A549 (cell line): Measurements from ENCODE around the gene IP6K1. TPM values are rescaled to one million over a fixed set of nuclear protein-coding genes. Genes with fewer than 3 reads are reported as not detected.
A peak's percentile ranks its signal among the peaks of the same experiment; 100 is the strongest.

Source experiments
- ATAC-seq, 2 experiments: fragments of 200-7000 bp in 1 of 2; fragments of >200 bp in 1 of 2; cut with Nextera tagmentation in 1 of 2; cut with Tn5 transposase in 1 of 2; 3 replicates each; pipeline versions ENCODE4 v1.8.0 to v1.9.1; 2018 to 2020; ENCODE audit warnings: mild to moderate bottlenecking in 1 of 2, moderate library complexity in 1 of 2
- CTCF ChIA-PET: fragments of 300-600 bp; sonication (Branson Sonifier 250); formaldehyde crosslinking; extraction: SDS; loops from one replicate; lab custom pipeline; 2021; ENCODE audit warnings: antibody characterized with exemption, inconsistent platforms; lab: Yijun Ruan, JAX
- POLR2A ChIA-PET: fragments of 350-600 bp; formaldehyde crosslinking; extraction: SDS; loops from one replicate; lab custom pipeline; 2021; ENCODE audit warnings: antibody characterized with exemption, inconsistent platforms; lab: Yijun Ruan, JAX
- DNase-seq, 2 experiments: peaks; one replicate each; pipeline versions ENCODE4 v3.0.0 to v3.0.0-alpha.2; 2011 to 2016; ENCODE audit warnings: low read depth in 1 of 2, low spot score in 1 of 2
- FAIRE-seq: peaks from 2 replicates; lab custom pipeline; 2011; peaks lifted over from hg19 to GRCh38; lab: Jason Lieb, UNC
- H3K27ac ChIP-seq, 2 experiments: fragments of >200 bp; sonication (Bioruptor Twin); formaldehyde crosslinking; 3 replicates each; pipeline ENCODE4 v1.5.1; 2016 to 2017
- H3K4me1 ChIP-seq: fragments of >200 bp; sonication (Bioruptor Twin); formaldehyde crosslinking; 3 replicates; pipeline ENCODE4 v1.6.1; 2016
- H3K4me2 ChIP-seq: fragments of >200 bp; sonication (Bioruptor Twin); formaldehyde crosslinking; 3 replicates; pipeline ENCODE4 v1.6.1; 2016
- H3K4me3 ChIP-seq: fragments of >200 bp; sonication (Bioruptor Twin); formaldehyde crosslinking; 3 replicates; pipeline ENCODE4 v1.5.1; 2016
- H3K9me3 ChIP-seq: fragments of >200 bp; sonication (Bioruptor Twin); formaldehyde crosslinking; 3 replicates; pipeline ENCODE4 v1.6.1; 2016
- CEBPB ChIP-seq, 2 experiments: fragments of >200 bp in 1 of 2; sonication (Bioruptor Twin) in 1 of 2; formaldehyde crosslinking in 1 of 2; IDR thresholded peaks; 2 replicates each; pipeline ENCODE4 v1.6.1; 2012 to 2016
- CTCF ChIP-seq: fragments of >200 bp; sonication (Bioruptor Twin); formaldehyde crosslinking; IDR thresholded peaks from 3 replicates; pipeline ENCODE4 v1.5.1; 2016
- EHMT2 ChIP-seq: fragments of 200-600 bp; sonication (generic); IDR thresholded peaks from 2 replicates; pipeline ENCODE4 v1.6.1; 2016; ENCODE audit warnings: antibody characterized with exemption, low read depth, mild to moderate bottlenecking, moderate library complexity
- FOXS1 ChIP-seq: fragments of 250-450 bp; sonication (Bioruptor Pico); IDR thresholded peaks from 2 replicates; pipeline ENCODE4 v1.5.0; 2020; ENCODE audit warnings: mild to moderate bottlenecking, moderate library complexity
- HES2 ChIP-seq: fragments of >200 bp; sonication (Bioruptor Twin); formaldehyde crosslinking; IDR thresholded peaks from 2 replicates; pipeline ENCODE4 v1.6.1; 2016
- HMGXB4 ChIP-seq: fragments of 250-450 bp; sonication (Bioruptor Pico); IDR thresholded peaks from 2 replicates; pipeline ENCODE4 v1.5.0; 2021; ENCODE audit warnings: mild to moderate bottlenecking, moderate library complexity, borderline replicate concordance
- JUN ChIP-seq, 2 experiments: fragments of >200 bp; sonication (Bioruptor Twin); formaldehyde crosslinking; IDR thresholded peaks; 2 replicates in 1 of 2; 3 replicates in 1 of 2; pipeline ENCODE4 v1.6.1; 2016 to 2017
- MAX ChIP-seq: IDR thresholded peaks from 2 replicates; pipeline ENCODE4 v1.6.1; 2012
- MAZ ChIP-seq: fragments of 150-350 bp; IDR thresholded peaks from 2 replicates; pipeline ENCODE4 v1.6.1; 2014; ENCODE audit warnings: antibody characterized with exemption, low read depth, low read length, borderline replicate concordance
- NPAS2 ChIP-seq: fragments of 250-450 bp; sonication (Bioruptor Pico); IDR thresholded peaks from 2 replicates; pipeline ENCODE4 v1.8.0; 2022; ENCODE audit warnings: mild to moderate bottlenecking, moderate library complexity, borderline replicate concordance
- PHF8 ChIP-seq: fragments of 200-600 bp; sonication (generic); IDR thresholded peaks from 2 replicates; pipeline ENCODE4 v1.6.1; 2016; ENCODE audit warnings: low read depth, mild to moderate bottlenecking, antibody characterized with exemption, moderate library complexity, borderline replicate concordance
- POLR2A ChIP-seq: IDR thresholded peaks from 2 replicates; pipeline ENCODE4 v1.6.1; 2012; ENCODE audit warnings: mild to moderate bottlenecking, low read length
- RFX5 ChIP-seq: fragments of 450-650 bp; IDR thresholded peaks from 2 replicates; pipeline ENCODE4 v1.7.1; 2014; ENCODE audit warnings: antibody characterized with exemption, mild to moderate bottlenecking, moderate library complexity
- TFCP2L1 ChIP-seq: fragments of 250-450 bp; sonication (Bioruptor Pico); IDR thresholded peaks from 2 replicates; pipeline ENCODE4 v1.5.0; 2021; ENCODE audit warnings: mild to moderate bottlenecking
- TP53 ChIP-seq: fragments of 250-450 bp; sonication (Bioruptor Pico); IDR thresholded peaks from 2 replicates; pipeline ENCODE4 v1.5.0; 2021; ENCODE audit warnings: mild to moderate bottlenecking, moderate library complexity
- ZFP36 ChIP-seq: fragments of 450-650 bp; IDR thresholded peaks from 2 replicates; pipeline ENCODE4 v1.6.1; 2014; ENCODE audit warnings: borderline replicate concordance; ENCODE audit not compliant: partially characterized antibody
- WGBS: methylation state at CpG from one replicate; pipeline ENCODE4 v1.1.6; 2017; ENCODE audit errors: missing lambda C conversion rate; 5-methylcytosine and 5-hydroxymethylcytosine counted together
- polyA plus RNA-seq, 4 experiments: library from polyadenylated mRNA; depleted of rRNA in 3 of 4; stranded (reverse); fragments of >200 nt; fragmentation: RNase III in 1 of 4; extraction: RNeasy Plus Mini Kit Qiagen cat#74134 plus additional on column Dnase treatment in 1 of 4; gene quantifications; 2 replicates in 3 of 4; 3 replicates in 1 of 4; pipeline ENCODE4 v1.2.3, GENCODE V29; 2011 to 2017
- small RNA-seq, 6 experiments: library from RNA; depleted of rRNA; stranded (forward); fragments of <200 nt; gene quantifications; one replicate each; pipeline ENCODE3, GENCODE V24; 2012

Gene IP6K1
- polyA plus RNA-seq, 2 of the 4 experiments (the other 2 are of a cell fraction), result 16.2 to 22.2 TPM

GRCh38 chr3:49675912-49676311 lies 110.4 kb downstream of the IP6K1 start:
- no peak for DNase-seq
- no peak overlapping the region for H3K4me3 ChIP-seq
- no peak for FAIRE-seq
- WGBS, result 100% methylated on average over 3 of the region's 11 CpGs
- ATAC-seq, result no peak
- no peak overlapping the region for H3K27ac ChIP-seq
- peaks cover 12% of the 10 kb centered on the region; the same call in 2 of the 3 replicates for H3K4me1 ChIP-seq
- no peak overlapping the region for H3K4me2 ChIP-seq
- POLR2A ChIA-PET, result no interaction called here
- H3K9me3 ChIP-seq, result no peaks in the 10 kb centered on the region
- CTCF ChIA-PET, result interaction anchor here (1.5 to 3.9 kb wide), 2 partner anchors 12 to 136 kb away, joined by 3 to 30 read pairs; no protein-coding TSS in a partner anchor
- TF ChIP-seq FOXS1 (CRISPR knock-in tag) (no peak), EHMT2 (no peak), HES2 (no peak), TP53 (CRISPR knock-in tag) (no peak), MAZ (no peak), PHF8 (no peak), HMGXB4 (no peak), RFX5 (no peak), NPAS2 (CRISPR knock-in tag) (no peak), CTCF (no peak), JUN (IDR thresholded peaks at IDR 0.05) (no peak), CEBPB (IDR thresholded peaks at IDR 0.05) (no peak), ZFP36 (no peak)

GRCh38 chr3:49674497-49674983 lies 111.8 kb downstream of the IP6K1 start:
- peak overlapping the region; percentile 100 for H3K4me2 ChIP-seq
- 4% methylated on average over 5 of the region's 34 CpGs for WGBS
- ATAC-seq, result peak; percentile 45 to 65
- peak overlapping the region; percentile 91 to 97 for H3K27ac ChIP-seq
- ChIA-PET POLR2A (no interaction called here), CTCF (interaction anchor here (1.5 kb wide), 1 partner anchor 11 kb away, joined by 3 read pairs; no protein-coding TSS in a partner anchor)
- DNase-seq, result no peak
- no peak for FAIRE-seq
- H3K4me3 ChIP-seq, result peak overlapping the region; percentile 99
- TF ChIP-seq POLR2A (no peak), PHF8 (0 out of 2 replicates have a peak, but pooled peaks have one; percentile 2), TFCP2L1 (CRISPR knock-in tag) (no peak), MAX (0 out of 2 replicates have a peak, but pooled peaks have one; percentile 7)
- H3K9me3 ChIP-seq, result no peaks in the 10 kb centered on the region
- peaks cover 13% of the 10 kb centered on the region for H3K4me1 ChIP-seq

Small RNAs within 50 kb of the gene (small RNA-seq; reads per million reads assigned to genes)
- gene AMIGO3, result 0 reads per million in 6 experiments
- 0 reads per million in 6 experiments for gene COX6CP14

Other genes starting within 250 kb of the IP6K1 start
- 0.04 and 0.05 TPM in 2 replicates for gene BSN, start 232.1 kb downstream of the IP6K1 start, polyA plus RNA-seq (2011; rRNA removed)
- 0.03 to 0.08 TPM (median 0.08 TPM) in 3 replicates for gene BSN, start 232.1 kb downstream of the IP6K1 start, polyA plus RNA-seq (2017; fragmentation: RNase III; extraction: RNeasy Plus Mini Kit Qiagen cat#74134 plus additional on column Dnase treatment)
- 60.8 and 74.9 TPM in 2 replicates for gene APEH, start 112.2 kb downstream of the IP6K1 start, polyA plus RNA-seq (2011; rRNA removed)
- 57.9 to 66.9 TPM (median 64.9 TPM) in 3 replicates for gene APEH, start 112.2 kb downstream of the IP6K1 start, polyA plus RNA-seq (2017; fragmentation: RNase III; extraction: RNeasy Plus Mini Kit Qiagen cat#74134 plus additional on column Dnase treatment)
- gene MST1, start 97.1 kb downstream of the IP6K1 start, polyA plus RNA-seq (2011; rRNA removed), result 3.6 and 5.0 TPM in 2 replicates
- gene MST1, start 97.1 kb downstream of the IP6K1 start, polyA plus RNA-seq (2017; fragmentation: RNase III; extraction: RNeasy Plus Mini Kit Qiagen cat#74134 plus additional on column Dnase treatment), result 3.2 to 6.9 TPM (median 4.9 TPM) in 3 replicates
- 14.4 and 21.3 TPM in 2 replicates for gene RNF123, start 97.0 kb downstream of the IP6K1 start, polyA plus RNA-seq (2011; rRNA removed)
- 12.9 to 16.1 TPM (median 16.0 TPM) in 3 replicates for gene RNF123, start 97.0 kb downstream of the IP6K1 start, polyA plus RNA-seq (2017; fragmentation: RNase III; extraction: RNeasy Plus Mini Kit Qiagen cat#74134 plus additional on column Dnase treatment)
- 0.03 TPM in 1 of 2 replicates, not detected in the other for gene AMIGO3, start 66.9 kb downstream of the IP6K1 start, polyA plus RNA-seq (2011; rRNA removed)
- 0.13 TPM in 1 of 3 replicates, not detected in the others for gene AMIGO3, start 66.9 kb downstream of the IP6K1 start, polyA plus RNA-seq (2017; fragmentation: RNase III; extraction: RNeasy Plus Mini Kit Qiagen cat#74134 plus additional on column Dnase treatment)
- gene GMPPB, start 62.6 kb downstream of the IP6K1 start, polyA plus RNA-seq (2011; rRNA removed), result 12.2 and 12.9 TPM in 2 replicates
- gene GMPPB, start 62.6 kb downstream of the IP6K1 start, polyA plus RNA-seq (2017; fragmentation: RNase III; extraction: RNeasy Plus Mini Kit Qiagen cat#74134 plus additional on column Dnase treatment), result 22.1 to 26.9 TPM (median 24.1 TPM) in 3 replicates
- 0.54 and 0.71 TPM in 2 replicates for gene CDHR4, start 13.3 kb upstream of the IP6K1 start, polyA plus RNA-seq (2011; rRNA removed)
- gene CDHR4, start 13.3 kb upstream of the IP6K1 start, polyA plus RNA-seq (2017; fragmentation: RNase III; extraction: RNeasy Plus Mini Kit Qiagen cat#74134 plus additional on column Dnase treatment), result 0.52 to 1.1 TPM (median 0.66 TPM) in 3 replicates
- gene INKA1, start 16.7 kb upstream of the IP6K1 start, polyA plus RNA-seq (2011; rRNA removed), result 0.21 and 0.39 TPM in 2 replicates
- 0.51 to 0.75 TPM (median 0.74 TPM) in 3 replicates for gene INKA1, start 16.7 kb upstream of the IP6K1 start, polyA plus RNA-seq (2017; fragmentation: RNase III; extraction: RNeasy Plus Mini Kit Qiagen cat#74134 plus additional on column Dnase treatment)
- 0.22 and 0.33 TPM in 2 replicates for gene UBA7, start 27.4 kb upstream of the IP6K1 start, polyA plus RNA-seq (2011; rRNA removed)
- 0.54 to 0.63 TPM (median 0.62 TPM) in 3 replicates for gene UBA7, start 27.4 kb upstream of the IP6K1 start, polyA plus RNA-seq (2017; fragmentation: RNase III; extraction: RNeasy Plus Mini Kit Qiagen cat#74134 plus additional on column Dnase treatment)
- gene TRAIP, start 70.0 kb upstream of the IP6K1 start, polyA plus RNA-seq (2011; rRNA removed), result 10.2 and 10.7 TPM in 2 replicates
- 10.7 to 11.9 TPM (median 11.5 TPM) in 3 replicates for gene TRAIP, start 70.0 kb upstream of the IP6K1 start, polyA plus RNA-seq (2017; fragmentation: RNase III; extraction: RNeasy Plus Mini Kit Qiagen cat#74134 plus additional on column Dnase treatment)
- gene CAMKV, start 83.4 kb upstream of the IP6K1 start, polyA plus RNA-seq (2011; rRNA removed), result 0.20 and 0.31 TPM in 2 replicates
- gene CAMKV, start 83.4 kb upstream of the IP6K1 start, polyA plus RNA-seq (2017; fragmentation: RNase III; extraction: RNeasy Plus Mini Kit Qiagen cat#74134 plus additional on column Dnase treatment), result 0.31 to 0.51 TPM (median 0.46 TPM) in 3 replicates
- 7.5 and 9.6 TPM in 2 replicates for gene MST1R, start 117.3 kb upstream of the IP6K1 start, polyA plus RNA-seq (2011; rRNA removed)
- gene MST1R, start 117.3 kb upstream of the IP6K1 start, polyA plus RNA-seq (2017; fragmentation: RNase III; extraction: RNeasy Plus Mini Kit Qiagen cat#74134 plus additional on column Dnase treatment), result 5.9 to 6.1 TPM (median 6.0 TPM) in 3 replicates
- 4.2 and 5.1 TPM in 2 replicates for gene MON1A, start 143.3 kb upstream of the IP6K1 start, polyA plus RNA-seq (2011; rRNA removed)
- 4.7 to 5.1 TPM (median 4.7 TPM) in 3 replicates for gene MON1A, start 143.3 kb upstream of the IP6K1 start, polyA plus RNA-seq (2017; fragmentation: RNase III; extraction: RNeasy Plus Mini Kit Qiagen cat#74134 plus additional on column Dnase treatment)
- 42.2 and 44.2 TPM in 2 replicates for gene RBM6, start 153.6 kb upstream of the IP6K1 start, polyA plus RNA-seq (2011; rRNA removed)
- 36.3 to 41.4 TPM (median 40.4 TPM) in 3 replicates for gene RBM6, start 153.6 kb upstream of the IP6K1 start, polyA plus RNA-seq (2017; fragmentation: RNase III; extraction: RNeasy Plus Mini Kit Qiagen cat#74134 plus additional on column Dnase treatment)